DND-41 (cell line): ENCODE measurements around the gene FAM13A.

Source experiments
- EZH2 ChIP-seq: IDR thresholded peaks from 3 replicates; pipeline ENCODE4 v1.6.1; 2012; ENCODE audit warnings: borderline replicate concordance, low read depth, mild to moderate bottlenecking, moderate library complexity, low read length, inconsistent platforms; ENCODE audit not compliant: severe bottlenecking
- TF ChIP-seq, protein P1 (sequence below): IDR thresholded peaks from 2 replicates; pipeline ENCODE4 v1.5.1; 2012; ENCODE audit warnings: borderline replicate concordance, low read length, moderate library complexity, mild to moderate bottlenecking; ENCODE audit not compliant: poor library complexity, severe bottlenecking; ENCODE audit errors: extremely low read depth

DNA sequence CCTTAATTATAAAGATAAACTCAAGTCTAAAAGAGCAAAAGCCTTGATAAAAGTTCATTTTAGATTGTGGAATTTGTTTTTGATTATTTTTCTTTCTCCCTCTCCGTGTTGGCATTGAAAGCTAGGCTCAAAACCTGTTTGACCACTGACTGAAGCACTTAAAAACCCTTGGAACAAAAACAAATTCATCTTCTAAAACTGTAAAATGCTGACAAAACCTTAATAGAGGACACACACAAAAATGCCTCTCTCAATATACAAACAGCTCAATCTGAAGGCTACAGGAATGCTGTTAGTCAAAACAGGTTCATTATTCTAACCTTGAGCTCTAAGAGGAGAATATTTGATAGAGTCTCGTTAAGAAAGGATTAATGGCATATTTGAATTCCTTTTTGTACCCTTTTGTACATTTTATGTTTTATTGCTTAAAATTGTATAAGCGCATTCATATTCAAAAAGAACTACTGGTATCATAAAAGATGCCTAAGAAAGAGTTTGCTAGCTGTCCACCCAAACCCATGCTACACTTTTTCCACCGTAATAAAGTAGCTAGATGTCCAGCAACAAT lies 285.0 kb downstream of the FAM13A start:
- TF ChIP-seq, protein P1, sequence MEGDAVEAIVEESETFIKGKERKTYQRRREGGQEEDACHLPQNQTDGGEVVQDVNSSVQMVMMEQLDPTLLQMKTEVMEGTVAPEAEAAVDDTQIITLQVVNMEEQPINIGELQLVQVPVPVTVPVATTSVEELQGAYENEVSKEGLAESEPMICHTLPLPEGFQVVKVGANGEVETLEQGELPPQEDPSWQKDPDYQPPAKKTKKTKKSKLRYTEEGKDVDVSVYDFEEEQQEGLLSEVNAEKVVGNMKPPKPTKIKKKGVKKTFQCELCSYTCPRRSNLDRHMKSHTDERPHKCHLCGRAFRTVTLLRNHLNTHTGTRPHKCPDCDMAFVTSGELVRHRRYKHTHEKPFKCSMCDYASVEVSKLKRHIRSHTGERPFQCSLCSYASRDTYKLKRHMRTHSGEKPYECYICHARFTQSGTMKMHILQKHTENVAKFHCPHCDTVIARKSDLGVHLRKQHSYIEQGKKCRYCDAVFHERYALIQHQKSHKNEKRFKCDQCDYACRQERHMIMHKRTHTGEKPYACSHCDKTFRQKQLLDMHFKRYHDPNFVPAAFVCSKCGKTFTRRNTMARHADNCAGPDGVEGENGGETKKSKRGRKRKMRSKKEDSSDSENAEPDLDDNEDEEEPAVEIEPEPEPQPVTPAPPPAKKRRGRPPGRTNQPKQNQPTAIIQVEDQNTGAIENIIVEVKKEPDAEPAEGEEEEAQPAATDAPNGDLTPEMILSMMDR: no peak
- TF ChIP-seq EZH2: no peak
